NCI-H2196 treated with DMSO at 0.1 percent for 48 hours (cell line): ENCODE results near the gene WSB2.
"Not testable (repeated sequence)": the region's sequence is repeated elsewhere in the genome, so short reads cannot be mapped to it uniquely, and the experiment has no call there.

Experiments used
- DNase-seq: peaks from one replicate; lab custom pipeline; 2025; ENCODE audit not compliant: unreplicated experiment; lab: John Stamatoyannopoulos, UW

WSB2 gene

DNA sequence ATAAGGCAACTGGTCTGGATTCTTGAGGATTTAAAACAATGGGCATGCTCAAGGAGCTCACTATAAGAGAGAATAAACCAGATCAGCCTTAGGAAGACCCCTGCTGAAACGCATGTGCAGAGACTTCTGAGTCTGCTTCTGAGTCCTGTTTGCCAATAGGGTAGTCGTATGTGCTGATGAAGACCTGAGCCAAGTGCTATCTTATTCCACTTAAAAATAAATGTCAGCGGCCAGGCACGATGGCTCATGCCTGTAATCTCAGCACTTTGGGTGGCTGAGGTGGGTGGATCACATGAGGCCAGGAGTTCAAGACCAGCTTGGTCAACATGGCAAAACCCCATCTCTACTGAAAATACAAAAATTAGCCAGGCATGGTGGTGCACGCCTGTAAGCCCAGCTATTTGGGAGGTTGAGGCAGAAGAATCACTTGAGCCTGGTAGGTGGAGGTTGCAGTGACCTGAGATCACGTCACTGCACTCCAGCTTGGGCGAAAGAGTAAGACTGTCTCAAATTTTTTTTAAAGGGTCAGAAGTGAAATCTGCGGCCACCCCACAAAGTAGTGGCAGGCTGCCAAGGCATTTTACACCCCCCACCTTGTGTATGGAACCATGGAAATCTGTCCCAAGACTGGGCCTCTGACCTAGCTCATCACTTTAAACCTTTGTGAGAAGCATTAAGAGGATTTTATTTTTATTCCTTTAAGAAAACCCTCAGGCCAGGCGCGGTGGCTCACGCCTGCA, 24.1 kb downstream of the WSB2 start:
- DNase-seq: no peak

DNA sequence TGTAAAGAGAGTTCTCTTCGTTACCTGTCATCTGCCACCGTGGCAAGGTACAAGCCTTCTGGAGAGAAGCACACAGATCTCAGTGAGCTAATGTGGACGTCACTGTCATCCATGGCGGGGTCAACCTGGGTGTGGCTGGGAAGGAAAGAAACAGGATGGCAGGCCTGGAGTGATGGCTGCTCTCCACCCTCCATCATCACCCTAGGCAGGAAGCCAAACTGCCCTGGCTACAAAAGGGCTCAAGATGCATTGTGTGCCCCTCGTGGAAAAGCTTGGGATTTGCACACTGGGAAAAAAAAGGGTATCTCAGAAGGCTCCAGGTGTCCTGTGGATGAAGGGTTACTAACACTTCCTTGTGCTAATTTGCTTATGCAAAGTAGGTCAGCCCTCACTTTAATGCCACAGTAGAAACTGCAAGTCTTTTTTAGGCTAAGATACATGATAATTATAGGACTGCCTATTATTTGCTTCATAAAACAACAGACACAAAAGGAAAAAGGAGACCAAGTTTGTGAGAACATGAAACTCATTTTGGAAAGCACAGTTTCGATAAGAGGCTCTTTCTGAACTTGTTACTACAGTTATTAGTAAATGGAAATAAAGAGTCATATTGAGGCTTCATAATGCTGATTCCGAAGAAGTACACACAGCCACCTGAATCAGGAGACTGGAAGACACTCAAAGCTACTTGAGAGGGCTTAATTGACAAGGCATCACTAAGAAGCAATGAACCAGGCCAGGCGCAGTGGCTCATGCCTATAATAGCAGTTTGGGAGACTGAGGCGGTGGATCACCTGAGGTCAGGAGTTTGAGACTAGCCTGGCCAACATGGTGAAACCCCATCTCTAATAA, 25.6 kb downstream of the WSB2 start:
- DNase-seq: no peak

DNA sequence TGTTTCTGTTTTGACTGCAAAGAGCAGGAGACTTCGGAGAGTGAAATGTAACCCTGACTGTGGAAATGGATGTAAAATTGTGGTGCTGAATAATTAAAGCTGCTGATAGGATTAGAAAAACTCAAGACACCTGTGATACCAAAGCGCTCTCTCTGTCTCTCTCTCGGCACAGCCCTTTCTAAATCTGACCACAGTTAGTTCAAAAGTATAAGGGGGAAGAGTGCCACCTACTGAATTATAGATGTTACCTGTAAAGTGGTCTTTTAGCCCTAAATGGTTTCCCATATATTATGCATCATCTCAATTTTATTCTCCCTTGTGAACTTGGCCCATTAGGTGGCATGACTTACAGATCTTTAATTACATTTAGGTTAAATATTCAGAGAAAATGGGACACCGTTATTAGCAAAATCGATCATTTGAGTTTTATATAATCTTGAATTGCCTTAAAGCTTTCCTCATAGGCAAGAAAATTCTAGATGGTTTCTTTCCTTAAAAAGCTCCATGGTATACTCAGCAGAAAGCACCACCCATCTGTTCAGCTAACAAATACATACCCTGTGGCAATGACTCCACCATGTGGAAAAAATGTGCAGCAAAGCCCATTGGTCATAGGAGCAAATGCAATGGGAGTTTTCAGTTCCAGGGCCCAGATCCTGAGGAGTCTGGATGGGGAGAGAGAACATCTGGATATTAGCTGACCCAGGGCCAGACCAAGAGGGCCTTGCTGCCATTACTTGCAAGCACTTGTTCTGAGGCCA, 26.4 kb downstream of the WSB2 start:
- no peak for DNase-seq

DNA sequence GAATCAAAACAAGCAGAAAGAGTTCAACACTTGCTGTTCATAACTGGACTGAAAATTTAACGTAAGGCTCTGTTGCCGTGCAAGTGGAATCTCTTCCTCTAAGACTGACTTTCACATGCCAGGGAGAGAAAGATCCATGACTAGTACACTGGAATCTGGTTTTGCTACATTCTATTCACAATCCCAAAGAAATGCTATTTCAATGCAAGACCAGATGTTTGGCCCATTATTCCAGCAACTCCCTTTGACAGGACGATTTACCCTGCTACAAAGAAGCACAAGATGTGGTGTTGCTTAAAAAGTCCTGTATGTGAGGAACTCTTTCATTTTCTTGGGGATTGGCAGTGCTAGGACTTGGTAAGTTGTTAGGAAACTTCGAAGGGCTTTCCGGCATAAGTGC, 27.1 kb downstream of the WSB2 start:
- no peak for DNase-seq

DNA sequence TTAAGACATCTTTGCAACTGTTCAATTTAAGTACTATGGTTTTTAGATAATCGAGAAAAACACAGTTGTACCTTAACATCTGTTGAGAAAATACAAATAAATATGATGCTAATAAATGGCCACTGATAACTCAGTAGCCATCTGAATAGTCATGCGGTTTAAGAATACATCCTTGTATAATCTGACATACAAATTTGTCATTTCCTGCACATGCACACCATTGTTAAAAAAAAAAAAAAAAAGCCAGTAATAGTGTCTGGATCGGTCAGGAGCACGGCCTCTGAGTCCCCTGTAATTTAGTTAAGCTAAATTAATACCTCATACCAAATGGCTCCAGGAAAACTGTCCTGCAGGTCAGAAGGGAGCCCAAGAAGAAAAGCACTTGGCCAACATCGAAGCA, 27.7 kb downstream of the WSB2 start:
- no peak for DNase-seq

DNA sequence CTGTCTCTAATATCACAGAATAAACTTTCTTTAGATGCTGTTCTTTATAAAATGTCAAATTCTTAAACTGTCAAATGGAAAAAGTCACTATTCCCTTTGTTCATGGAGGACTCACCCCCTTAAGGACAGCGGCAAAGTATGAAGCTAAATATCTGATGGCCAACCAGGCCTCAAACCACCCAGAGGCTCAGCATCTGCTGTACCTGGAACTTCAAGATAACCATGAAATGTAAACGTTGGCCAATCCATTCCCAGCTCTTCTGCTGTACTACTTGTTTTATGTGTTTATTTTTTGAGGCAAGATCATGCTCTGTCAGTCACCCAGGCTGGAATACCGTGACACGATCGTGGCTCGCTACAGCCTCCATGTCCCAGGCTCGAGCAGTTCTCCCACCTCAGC, 28.8 kb downstream of the WSB2 start:
- DNase-seq: no peak

DNA sequence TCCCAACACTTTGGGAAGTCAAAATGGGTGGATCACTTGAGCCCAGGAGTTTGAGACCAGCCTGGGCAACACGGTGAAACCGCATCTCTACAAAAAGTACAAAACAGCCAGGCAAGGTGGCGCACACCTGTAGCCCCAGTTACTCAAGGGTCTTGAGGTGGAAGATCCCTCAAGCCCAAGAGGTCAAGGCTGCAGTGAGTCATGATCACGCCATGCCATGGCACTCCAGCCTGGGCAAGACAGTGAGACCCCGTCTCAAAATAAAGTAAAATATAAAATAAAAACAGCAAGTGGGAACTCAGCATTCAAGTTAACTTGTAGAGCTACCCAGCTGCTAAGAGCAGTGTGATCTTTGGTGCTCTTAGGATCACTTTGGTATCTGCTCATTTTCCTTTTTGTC, 31.8 kb downstream of the WSB2 start:
- DNase-seq: no peak

DNA sequence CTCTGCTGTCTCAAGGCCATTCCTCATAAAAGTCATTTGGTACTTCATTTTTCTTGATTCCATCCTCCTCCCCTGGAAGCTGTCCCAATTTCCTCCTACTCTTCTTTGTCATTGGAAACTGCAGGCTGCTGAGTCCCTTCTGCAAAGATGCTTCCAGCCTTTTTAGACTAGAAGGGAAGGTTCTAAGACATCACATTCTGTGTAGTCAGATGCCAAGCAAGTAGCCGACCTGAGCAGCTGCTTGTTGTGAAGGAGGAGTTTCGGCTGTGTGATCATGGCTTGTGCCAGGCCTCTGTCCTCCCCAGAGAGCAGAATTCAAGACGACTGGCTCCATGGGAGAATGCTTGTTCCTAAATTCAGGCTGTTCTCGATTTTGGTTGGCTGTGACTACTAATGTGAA, 35.8 kb downstream of the WSB2 start:
- DNase-seq: no peak

DNA sequence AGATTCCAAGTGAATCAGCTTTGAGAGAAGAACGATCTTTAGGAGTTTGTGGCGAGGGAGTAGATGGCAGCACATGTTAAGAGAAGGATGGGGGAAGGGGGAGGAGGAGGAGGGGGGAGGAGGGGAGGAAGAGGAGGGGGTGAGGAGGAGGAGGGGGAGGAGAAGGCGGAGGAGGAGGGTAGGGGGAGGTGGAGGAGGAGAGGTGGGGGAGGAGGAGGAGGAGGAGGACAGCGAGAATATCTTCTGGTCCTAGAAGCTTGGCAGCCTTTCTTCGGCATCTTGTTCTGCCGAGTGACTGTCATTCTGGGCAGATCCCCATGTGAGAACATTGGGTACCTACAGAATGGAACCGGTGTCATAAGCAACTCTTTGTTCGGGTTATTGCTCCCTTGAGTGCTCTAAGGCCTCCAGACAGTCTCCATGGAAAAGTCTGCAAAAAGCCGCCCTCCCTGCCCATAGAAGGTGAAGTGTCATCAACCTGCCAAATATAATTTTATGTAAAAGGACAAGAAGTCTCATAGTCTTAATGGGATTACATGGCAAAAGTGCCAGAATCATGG, 37.6 kb downstream of the WSB2 start:
- DNase-seq: no peak

DNA sequence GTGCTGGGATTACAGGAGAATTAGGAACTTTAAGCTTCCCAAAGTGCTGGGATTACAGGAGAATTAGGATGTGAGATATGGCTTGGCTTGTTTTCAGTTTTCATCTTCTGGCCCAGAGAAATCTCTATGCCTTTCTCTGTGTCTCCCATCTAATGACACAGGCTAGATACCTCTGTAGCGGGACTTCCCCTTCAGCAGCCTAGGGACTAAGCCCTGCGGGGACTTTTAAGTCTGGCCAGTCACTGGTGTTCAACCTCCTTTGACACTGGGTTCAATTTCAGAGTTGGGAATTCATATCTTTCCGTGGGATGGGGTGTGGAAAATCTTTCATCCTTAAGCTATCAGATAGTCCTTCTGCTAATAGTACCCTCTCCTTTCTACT, 38.3 kb downstream of the WSB2 start:
- no peak for DNase-seq

DNA sequence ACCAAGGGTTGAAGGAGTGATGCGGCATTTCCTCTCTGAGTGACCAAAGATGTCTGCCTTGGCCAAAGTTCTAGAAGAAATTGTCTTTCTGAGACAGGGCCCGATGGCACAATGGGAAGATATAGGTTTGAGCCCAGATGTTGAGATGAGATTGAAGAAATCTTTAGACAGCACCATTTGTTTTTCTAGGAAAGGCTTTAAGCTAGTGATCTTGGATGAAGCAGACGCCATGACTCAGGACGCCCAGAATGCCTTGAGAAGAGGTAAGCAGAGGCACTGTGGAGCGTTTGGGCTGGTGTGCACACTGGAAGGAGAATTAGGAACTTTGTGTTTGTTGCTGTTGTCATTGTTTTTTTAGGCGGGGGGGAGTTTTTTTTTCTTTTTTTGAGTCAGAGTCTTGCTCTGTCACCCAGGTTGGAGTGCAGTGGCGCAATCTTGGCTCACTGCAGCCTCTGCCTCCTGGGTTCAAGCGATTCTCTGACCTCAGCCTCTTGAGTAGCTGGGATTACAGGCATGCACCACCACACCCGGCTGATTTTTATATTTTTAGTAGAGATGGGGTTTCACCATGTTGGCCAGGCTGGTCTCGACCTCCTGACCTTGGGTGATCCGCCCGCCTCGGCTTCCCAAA, 38.8 kb downstream of the WSB2 start:
- DNase-seq: not testable (repeated sequence)

DNA sequence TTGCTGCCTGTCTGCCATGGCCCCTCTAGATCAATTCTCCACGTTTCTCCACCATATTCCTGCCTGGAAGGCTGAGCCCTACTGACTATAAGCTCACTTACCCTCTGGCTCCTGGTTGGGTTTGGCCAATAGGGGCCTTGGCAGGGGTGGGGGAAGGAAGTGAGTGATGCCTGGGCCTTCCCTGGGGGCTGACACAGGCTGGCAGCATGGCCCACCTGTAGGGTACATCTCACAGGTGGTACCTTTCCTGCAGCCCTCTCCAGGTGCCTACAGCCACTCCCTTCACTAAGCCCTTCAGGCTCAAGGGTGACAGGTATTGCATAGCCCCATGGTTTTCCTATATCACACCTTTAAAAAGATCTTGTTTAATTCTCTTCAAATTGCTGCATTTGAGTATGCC, 40.9 kb downstream of the WSB2 start:
- DNase-seq: no peak

DNA sequence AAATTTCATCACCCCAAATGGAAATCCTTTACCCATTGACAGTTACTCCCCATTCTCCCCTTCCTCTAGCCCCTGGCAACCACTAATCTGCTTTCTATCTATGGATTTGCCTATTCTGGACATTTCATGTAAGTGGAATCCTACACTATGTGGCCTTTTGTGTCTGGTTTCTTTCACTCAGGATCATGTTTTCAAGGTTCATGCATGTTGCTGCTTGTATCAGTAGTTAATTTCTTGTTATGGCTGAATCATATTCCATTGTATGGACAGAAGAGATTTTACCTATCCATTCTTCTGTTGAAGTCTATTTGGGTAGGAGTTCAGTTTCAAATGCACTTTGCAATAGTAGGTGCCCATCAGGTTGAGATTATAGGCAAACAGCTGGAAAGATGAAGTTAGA, 43.1 kb downstream of the WSB2 start:
- no peak for DNase-seq

DNA sequence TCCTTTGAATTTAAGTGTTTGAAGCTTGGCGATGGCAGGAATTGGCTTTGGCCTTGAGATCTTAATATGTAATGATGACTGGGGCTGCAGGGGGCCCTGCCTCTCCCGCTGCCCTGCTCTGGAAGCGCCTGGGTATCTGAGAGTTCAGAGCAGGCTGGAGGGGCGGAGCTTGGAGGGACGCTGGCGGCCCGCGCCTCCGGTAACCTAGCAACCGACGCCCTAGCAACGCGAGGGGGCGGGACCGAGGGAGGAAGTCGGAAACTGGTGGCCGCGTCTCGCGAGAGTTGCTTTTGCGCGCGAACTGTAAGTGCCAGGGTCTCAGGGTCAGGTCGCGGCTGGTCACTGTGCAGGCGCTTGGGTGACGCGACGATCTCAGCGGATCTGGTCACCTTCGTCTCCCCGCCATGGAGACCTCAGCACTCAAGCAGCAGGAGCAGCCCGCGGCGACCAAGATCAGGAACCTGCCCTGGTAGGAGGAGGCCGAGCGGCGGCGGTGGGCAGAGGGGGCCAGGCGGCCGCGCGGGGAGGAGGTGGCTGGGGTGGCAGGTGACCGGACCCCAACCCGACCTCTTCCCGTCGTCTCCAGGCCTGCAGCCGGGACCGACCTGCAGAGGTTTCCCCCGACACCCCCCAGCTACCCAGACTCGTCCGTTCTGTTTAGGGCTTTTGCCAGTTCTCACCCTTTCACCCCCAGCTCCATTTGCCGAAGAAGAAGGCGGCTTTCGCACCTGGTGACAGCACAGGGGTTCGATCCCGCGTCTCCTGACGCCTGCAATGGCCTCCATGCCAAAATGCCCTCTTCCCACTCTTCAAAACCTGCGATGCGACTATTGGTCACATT, 44.3 kb downstream of the WSB2 start, which contains the start of gene RFC5:
Gene RFC5, plus strand, starts transcription at position 280 of the 841 bp plus-strand sequence. Its CDS starts 125 bp downstream, at position 405.
- DNase-seq: peak; percentile 94

DNA sequence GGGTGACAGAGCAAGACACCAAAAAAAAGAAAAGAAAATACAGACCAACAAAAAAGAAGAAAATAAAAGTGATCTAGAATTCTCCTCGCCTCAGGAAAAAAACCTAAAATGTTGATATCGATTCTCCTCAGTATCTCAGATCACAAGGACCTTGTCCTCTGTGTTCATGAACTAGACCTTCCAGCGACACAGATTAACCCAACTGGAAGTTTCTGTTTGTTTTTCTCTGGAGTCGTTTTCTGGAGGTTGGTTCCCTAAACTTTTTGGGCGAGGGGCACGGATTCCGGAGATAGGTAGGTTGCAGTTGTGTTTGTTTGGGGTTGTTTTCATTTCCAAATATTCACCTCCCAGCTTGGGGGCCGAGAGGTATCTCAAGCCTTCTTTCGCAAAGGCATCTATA, 45.0 kb downstream of the WSB2 start:
- no peak for DNase-seq

DNA sequence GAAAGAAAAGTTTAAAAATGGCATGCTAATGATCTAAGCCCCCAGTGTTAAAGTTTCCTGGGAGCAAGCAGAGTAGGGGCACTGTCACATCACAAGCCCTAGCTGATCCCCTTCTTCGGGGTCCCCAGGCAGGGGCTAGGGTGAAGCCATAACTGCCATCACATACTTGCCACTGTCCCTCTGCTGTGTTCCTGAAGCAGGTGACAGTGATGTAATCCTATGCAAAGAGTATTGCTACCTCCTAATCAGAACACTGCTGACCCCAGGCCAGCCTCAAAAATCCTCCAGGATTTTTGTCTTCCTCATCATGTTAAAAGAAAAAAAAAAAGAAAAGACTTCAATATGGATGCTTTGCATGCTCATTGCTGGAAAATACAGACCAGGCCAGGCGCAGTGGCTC, 45.7 kb downstream of the WSB2 start:
- no peak for DNase-seq

DNA sequence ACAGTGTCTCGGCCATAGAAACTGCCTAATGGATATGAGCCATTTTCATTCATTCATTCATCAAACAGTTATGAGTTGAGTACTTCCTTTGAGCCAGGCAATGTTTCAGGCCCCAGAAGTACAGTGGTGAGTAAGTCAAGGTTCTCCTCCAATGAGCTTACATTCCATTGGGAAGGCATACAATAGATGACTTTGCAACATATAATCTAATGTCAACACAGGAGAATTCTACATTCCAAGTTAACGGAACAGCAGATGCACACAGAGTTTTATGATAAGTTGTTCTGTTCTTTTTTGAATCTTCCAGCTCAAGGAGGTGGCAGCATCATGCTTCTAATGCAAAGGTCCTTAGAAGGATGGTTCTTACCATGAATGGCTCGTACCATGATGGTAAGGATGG, 47.7 kb downstream of the WSB2 start:
- DNase-seq: no peak

DNA sequence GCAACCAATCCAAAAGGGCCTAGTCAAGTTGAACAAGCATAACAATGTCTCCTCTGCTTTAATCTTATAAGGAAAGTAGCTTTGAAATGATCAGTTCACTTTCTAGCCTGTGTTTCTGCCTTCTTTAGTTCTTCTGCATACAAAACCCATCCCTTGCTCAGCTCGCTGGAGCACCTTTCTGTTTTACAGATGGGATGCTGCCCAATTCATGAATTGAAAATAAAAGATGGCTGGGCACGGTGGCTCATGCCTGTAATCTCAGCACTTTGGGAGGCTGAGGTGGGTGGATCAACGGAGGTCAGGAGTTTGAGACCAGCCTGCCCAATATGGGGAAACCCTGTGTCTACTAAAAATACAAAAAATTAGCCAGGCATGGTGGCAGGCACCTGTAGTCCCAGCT, 49.0 kb downstream of the WSB2 start:
- no peak for DNase-seq

DNA sequence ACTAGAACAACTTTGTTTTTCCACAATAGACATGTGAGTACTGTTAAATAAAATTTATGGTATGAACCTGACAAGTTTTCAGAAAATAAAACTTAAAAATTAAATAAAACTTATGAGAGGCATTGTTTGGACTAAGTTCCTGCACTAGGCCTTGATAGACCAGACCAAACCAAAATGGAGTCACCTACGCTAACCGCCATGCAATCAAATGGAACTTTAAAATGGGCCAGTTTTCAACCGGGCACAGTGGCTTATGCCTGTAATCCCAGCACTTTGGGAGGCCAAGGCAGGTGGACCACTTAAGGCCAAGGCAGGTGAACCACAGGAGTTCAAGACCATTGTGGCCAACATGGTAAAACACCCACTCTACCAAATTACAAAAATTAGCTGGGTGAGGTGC, 49.6 kb downstream of the WSB2 start:
- no peak for DNase-seq

DNA sequence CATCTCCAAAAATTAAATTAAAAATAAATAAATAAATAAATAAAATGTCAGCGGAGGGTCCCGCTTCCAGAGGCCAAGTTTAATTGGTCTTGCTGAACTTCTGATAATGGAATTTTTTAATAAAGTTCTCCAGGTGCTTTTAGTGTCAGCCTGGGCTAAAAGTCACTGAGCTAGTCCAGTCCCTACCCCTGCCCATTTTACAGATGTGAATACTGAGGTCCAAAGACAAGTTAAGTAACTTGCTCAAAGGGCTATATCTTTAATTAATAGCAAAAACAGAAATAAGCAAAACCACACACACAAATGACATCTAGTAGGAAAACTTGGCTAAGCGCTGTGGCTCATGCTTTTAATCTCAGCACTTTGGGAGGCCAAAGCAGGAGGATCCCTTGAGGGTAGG, 50.1 kb downstream of the WSB2 start:
- no peak for DNase-seq
